NCI-H1105 (cell line): ENCODE measurements around the gene NSMCE1.
A peak's percentile ranks its signal among the peaks of the same experiment; 100 is the strongest.

ENCODE experiments used
- DNase-seq: peaks from one replicate; lab custom pipeline; 2025; lab: John Stamatoyannopoulos, UW

Gene NSMCE1

DNA sequence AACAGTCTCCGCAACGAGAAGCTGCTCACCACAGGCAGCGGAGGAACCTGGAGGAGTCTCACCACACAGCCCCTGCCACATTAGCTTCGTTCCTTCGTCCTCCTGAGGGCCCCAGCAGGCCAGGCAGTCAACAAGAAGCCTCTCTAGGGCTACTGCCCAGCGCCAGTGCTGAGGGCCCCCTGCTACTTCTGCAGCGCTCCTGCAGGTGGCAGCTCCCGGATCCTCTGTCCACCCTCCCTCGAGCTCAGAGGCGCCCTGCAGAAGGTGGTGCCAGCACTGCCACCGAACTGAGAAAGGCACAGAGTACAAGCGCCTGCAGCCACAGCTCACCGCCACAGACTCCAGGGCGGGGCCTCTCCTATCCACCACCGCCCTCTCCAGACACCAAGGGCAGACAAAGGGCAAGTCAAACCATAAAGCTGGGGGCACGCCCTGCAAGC, 38.0 kb downstream of the NSMCE1 start:
- DNase-seq, result no peak

GRCh38 chr16:27229891-27230470, 38.6 kb downstream of the NSMCE1 start:
- DNase-seq, result no peak

DNA sequence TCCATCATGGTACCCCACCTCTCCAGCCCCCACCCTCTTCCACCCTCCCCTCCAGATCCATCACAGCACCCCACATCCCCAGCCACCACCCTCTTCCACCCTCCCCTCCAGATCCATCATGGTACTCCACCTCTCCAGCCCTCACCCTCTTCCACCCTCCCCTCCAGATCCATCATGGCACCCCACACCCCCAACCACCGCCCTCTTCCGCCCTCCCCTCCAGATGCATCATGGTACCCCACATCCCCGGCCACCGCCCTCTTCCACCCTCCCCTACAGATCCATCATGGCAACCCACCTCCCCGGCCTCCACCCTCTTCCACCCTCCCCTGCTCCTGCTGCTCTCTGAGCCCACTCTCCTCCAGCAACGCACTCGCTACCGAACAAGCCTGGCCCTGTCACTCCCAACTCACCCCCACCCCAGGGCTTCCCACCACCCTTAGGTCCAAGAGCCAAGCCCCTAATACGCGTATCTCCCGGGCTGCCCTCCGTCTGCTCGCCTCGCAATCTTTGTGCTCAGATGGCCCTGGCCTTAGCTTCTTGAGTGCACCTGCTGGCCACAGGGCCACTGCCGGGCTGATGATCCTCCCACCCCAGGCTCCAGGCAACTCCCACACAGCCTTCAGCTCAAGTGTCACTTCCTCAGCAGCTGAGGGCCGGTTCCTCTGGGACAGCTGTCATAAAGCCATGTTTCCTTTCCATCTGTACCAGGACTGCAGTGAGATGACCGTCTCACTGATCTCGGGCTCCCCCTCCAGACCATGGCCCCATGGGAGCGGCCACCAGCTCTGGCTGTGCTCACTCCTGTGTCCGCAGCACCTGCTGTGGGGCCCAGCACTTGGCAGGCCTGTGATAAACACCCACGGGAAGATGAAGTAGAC, 39.7 kb downstream of the NSMCE1 start:
- no peak for DNase-seq

DNA sequence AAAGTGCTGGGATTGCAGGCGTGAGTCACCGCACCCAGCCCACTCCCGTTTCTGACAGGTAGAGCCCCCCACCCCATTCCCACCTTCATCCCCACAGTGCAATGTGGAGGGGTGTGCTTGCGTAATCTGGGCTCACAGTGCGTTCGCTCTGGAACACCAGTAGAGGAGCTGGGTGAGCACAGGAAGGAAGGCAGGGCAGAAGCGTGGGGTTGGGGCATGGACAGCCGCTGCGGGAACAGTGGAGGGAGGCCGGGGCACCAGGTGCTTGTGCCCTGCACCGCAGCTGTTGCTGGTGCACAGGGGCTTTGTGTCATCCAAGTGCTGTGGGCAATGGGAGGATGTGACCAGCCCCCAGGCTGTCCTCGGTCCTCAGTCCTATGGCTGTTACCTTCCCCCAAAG, 40.5 kb downstream of the NSMCE1 start:
- no peak for DNase-seq

DNA sequence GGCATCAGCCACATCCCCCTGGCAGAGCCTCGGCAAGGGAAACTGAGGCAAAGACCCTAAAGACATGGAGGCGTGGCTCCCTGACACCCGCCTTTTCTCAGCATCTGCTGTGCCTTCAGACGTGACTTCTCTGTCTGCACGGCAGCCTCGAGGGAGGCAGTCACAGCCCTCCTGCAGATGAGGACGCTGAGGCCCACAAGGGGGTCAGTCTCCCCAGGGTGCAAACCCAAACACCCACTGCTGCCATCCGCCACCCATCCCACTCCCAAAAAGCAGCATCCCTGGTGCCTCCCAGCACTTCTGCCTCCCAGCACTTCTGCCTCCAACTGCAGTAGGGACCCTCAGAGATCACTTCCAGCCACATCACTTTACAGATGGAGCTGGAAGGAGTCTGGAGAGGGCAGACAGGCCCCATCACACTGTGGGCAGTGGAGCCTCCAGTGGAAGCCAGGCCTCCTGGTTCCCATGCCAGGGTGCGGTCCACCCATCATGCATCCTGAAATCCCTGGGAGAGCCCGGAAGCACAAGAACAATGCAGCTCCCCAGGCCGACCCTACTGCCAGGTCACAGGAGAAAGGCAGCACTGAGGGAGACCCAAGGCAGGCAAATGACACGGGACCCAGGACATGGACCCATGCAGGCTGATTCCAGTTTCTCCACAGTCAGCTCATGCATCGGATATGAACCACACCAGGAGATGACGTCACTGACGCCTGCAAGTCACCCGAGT, 41.4 kb downstream of the NSMCE1 start:
- no peak for DNase-seq

DNA sequence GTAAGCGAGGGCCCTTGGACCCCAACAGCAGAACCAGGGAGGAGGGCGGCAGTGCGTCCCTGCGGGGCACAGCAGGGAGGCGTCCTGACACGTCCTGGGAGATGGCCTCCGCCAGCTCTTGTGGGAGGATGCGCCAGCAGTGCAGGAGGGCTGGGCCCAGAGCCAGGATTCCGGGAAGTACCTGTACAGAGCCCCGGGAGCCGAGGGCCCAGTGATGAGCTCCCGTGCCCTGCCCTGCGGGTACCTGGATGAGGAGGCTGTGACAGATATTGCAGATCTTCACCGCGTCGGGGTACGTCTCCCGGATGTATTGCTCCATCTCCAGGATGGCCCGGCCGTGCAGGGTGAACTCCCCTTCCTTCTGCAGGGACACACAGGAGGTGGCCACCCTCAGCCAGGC, 42.1 kb downstream of the NSMCE1 start:
- DNase-seq, result peak; percentile 62

DNA sequence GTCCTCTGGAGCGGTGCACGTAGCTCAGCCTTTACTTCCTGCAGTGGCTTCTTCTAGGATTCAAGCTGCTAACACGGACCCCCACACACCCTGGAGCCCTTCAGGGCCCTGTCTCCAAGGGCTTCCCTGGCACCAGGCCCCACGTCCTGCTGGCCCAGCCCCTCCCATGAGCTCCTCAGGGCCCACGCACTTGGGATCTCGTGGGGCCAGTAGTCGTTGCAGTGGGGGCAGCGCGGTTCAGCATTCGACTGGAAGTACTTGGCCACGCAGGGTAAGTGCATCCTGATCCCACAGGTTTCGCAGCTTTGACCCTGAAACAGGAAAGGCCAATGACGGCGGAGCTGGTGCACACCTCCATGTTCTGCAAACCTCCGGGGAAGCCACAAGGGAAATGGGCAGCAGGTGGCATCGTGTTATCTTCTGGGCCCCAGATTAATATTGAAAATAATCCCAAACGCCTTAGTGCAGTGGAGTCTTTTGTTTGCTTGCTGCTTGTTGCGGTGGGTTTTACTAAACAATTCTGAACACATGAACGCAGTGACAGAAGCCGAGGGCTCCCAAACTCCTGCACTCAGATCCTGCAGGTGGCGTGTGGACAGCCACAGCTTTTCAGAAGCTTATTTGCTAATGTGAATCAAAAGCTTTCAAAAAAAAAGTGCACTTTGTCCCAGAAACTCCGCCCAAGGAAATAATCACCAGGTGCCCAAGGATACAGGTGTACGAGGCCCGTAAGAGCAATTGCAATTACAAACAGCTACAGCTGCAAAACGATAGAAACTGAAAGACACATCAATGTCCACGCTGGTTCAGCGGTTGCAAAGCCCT, 42.8 kb downstream of the NSMCE1 start:
- peak; percentile 51 for DNase-seq

- DNase-seq, result no peak
These were observed 43.8 kb downstream of the NSMCE1 start for GRCh38 chr16:27224741-27225300.

- DNase-seq, result no peak
These were observed 44.3 kb downstream of the NSMCE1 start for GRCh38 chr16:27224271-27224737.

- no peak for DNase-seq
These were observed 44.9 kb downstream of the NSMCE1 start for GRCh38 chr16:27223701-27224100.

DNA sequence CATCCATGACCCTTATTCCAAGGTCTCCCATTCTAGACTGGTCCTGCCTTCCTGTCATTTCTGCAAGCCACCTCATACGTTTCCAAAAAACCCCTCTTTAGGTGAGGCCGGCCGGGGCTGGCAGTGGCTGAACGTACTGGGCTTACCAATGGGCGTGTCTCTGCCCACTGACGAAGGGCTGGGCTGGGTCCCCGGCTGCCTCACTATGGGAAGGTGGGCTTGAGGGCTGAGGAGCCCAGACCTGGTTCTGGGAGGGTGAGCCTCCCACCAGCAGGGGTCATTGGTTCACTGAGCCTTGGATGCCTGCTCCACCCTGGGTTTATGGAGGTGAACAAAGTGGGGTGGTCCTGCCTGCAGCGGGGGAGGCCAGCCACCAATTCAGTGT, 45.4 kb downstream of the NSMCE1 start:
- no peak for DNase-seq

DNA sequence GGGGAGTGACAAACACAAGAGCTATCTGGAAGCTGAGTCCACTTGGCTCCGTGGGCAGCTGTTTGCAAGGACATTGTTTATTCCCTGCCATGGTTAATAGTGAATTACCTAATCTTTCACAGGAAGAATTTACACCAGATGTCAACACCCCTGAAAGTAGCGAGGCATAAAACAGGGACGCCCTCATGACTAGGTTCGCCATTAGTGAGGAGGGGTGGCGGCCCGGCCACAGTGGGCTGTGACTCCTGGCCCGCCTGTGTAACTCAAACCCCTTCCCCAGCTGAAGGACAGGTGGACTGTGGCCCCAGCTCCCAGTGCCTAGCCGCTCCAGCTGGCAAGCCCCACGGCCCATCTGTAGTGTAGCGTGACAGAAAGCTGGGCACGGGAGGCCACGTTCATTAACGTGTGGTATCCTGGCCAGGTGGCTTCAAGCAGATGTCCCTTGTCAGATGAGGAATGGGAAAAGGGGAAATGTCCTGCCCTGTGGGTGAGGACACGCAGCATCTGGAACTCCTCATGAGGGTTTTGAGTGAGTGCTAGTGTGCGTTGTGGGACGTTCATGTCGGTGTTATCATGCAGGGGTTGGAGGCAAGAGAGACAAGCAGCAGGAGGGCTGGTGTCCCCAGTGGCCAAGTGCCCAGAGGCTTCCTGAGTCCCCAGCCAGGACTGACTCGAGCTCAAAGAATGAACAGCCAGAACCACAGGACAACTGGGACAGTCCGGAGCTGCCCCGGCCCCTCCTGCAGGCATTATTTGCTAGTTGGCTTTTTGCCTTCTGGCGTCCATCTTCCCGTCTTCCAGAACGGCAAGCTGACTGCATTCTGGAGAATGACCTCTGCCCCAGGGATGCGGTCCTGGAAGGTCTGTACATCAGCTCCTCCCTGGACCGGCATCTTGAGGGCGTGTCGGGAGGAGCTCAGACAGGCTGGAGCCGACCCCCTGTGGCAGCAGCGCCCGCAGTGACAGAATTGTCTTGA, 46.0 kb downstream of the NSMCE1 start:
- no peak for DNase-seq

- DNase-seq, result no peak
These were observed 46.9 kb downstream of the NSMCE1 start for GRCh38 chr16:27221576-27222248.

DNA sequence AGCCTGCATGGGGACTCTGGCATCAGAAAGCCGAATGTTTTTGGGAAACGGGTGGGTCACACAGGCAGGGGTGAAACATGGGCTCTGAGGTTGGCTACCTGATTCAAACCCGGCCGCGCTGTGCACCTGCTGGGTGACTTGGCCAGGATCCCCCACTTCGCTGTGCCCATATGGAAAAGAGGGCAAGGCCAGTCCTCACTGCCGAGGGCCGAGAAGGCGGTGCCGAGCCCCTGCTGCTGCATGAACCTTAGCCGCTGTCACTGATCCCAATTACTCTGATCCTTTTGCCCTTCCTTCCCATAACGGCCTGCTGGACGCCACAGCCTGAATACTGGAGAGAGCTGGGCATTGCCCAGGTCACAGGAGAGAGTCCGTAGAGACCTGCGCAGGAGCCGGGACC, 47.6 kb downstream of the NSMCE1 start:
- DNase-seq, result no peak

- no peak for DNase-seq
These were observed 48.0 kb downstream of the NSMCE1 start for GRCh38 chr16:27220527-27220926.

- no peak for DNase-seq
These were observed 48.5 kb downstream of the NSMCE1 start for GRCh38 chr16:27220120-27220519.

GRCh38 chr16:27219161-27219560, 49.4 kb downstream of the NSMCE1 start:
- no peak for DNase-seq

DNA sequence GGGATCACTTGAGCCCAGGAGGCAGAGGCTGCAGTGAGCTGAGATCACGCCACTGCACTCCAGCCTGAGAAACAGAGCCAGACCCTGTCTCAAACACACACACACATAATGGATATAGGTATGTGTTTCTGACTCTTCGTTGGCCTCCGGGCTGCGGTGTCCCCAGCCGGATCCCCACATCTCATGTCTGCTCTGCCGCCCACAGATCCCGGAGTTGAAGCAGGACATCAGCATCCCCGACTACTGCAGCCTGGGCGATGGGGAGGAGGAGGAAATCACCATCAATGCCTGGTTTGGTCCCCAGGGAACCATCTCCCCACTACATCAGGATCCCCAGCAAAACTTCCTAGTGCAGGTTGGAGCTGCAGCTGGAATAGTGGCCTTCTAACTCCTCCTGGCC, 49.8 kb downstream of the NSMCE1 start:
- DNase-seq, result no peak

GRCh38 chr16:27217256-27217655, 51.3 kb downstream of the NSMCE1 start:
- no peak for DNase-seq
